Breast epithelium (tissue), 3 donors: ENCODE measurements around the gene NBEAL1.

ENCODE experiments used
- CTCF ChIP-seq, 3 donors: fragments of 450-650 bp; IDR thresholded peaks; one replicate each; pipeline ENCODE4 v1.5.1; 2016 to 2017; ENCODE audit warnings: antibody characterized with exemption in 3 of 3, mild to moderate bottlenecking in 3 of 3, moderate library complexity in 3 of 3
- POLR2A ChIP-seq: fragments of 450-650 bp; IDR thresholded peaks from one replicate; pipeline ENCODE4 v1.6.1; 2016; ENCODE audit warnings: antibody characterized with exemption, mild to moderate bottlenecking, moderate library complexity
- POLR2AphosphoS5 ChIP-seq, 3 donors: sonication (generic); formaldehyde crosslinking; IDR thresholded peaks; one replicate each; pipeline ENCODE4 v1.6.1; 2017; ENCODE audit warnings: antibody characterized with exemption in 3 of 3

DNA sequence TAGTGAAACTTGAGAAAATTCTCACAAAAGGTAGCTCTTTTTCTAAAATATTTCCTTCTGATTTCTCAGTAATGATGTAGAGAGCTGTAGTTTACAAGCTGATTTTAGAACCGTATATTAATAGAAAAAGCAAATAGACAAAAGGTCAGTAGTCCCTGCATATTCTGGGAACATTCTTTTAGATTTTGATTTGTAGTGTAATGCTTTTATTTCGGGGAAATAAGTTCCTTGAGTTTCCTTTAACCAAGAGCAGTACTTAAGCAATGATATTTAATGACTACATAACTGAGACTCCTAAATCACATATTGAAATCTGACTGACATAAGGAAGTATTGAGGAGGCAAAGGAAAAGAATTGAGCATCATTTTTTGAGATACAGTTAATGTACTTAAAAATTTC is 22.4 kb downstream of the NBEAL1 start:
- TF ChIP-seq CTCF (IDR thresholded peaks at IDR 0.05) (no peak), POLR2A (no peak), POLR2AphosphoS5 (IDR thresholded peaks at IDR 0.05) (no peak)
